SK-N-SH (cell line): ENCODE results near the gene DSE. TPM values are rescaled to one million over a fixed set of nuclear protein-coding genes. Genes with fewer than 3 reads are reported as not detected.

Experiments
- CTCF ChIA-PET: fragments of 300-600, 350-600 bp; formaldehyde crosslinking; extraction: SDS; loops from one replicate; lab custom pipeline; 2021; lab: Yijun Ruan, JAX
- POLR2A ChIA-PET: fragments of 350-600 bp; sonication (Branson Sonifier 250); formaldehyde crosslinking; extraction: SDS; loops from one replicate; lab custom pipeline; 2020; ENCODE audit warnings: antibody characterized with exemption, inconsistent platforms; lab: Yijun Ruan, JAX
- DNase-seq: peaks from one replicate; pipeline ENCODE4 v3.0.0; 2012
- H2AFZ ChIP-seq: fragments of 200-600 bp; sonication (generic); 2 replicates; pipeline ENCODE4 v1.8.1; 2016; ENCODE audit warnings: antibody characterized with exemption, mild to moderate bottlenecking, low read depth
- H3F3A ChIP-seq: fragments of 200-600 bp; sonication (generic); replicated peaks from 2 replicates; pipeline ENCODE3; 2016; ENCODE audit warnings: antibody characterized with exemption, mild to moderate bottlenecking; ENCODE audit not compliant: insufficient read depth
- H3K27ac ChIP-seq, 2 experiments: fragments of 200-500 bp in 1 of 2; fragments of 200-600 bp in 1 of 2; sonication (Bioruptor generic) in 1 of 2; sonication (generic), shearing (Covaris generic) in 1 of 2; 2 replicates each; pipeline versions ENCODE4 v1.5.1 to v1.6.1; 2014 to 2016; ENCODE audit warnings: low read depth in 2 of 2, inconsistent platforms in 1 of 2, low read length in 1 of 2, mild to moderate bottlenecking in 1 of 2, mixed read lengths in 1 of 2
- H3K27me3 ChIP-seq: fragments of 200-600 bp; sonication (generic), shearing (Covaris generic); 2 replicates; pipeline ENCODE4 v1.6.1; 2016; ENCODE audit warnings: mixed run types; ENCODE audit not compliant: insufficient read depth
- H3K36me3 ChIP-seq, 2 experiments: fragments of 200-500 bp in 1 of 2; fragments of 200-600 bp in 1 of 2; sonication (Bioruptor generic) in 1 of 2; sonication (generic) in 1 of 2; replicated peaks in 1 of 2; 2 replicates each; pipeline versions ENCODE3 to v1.5.1; 2014 to 2016; ENCODE audit warnings: low read length in 1 of 2, mild to moderate bottlenecking in 1 of 2; ENCODE audit not compliant: insufficient read depth in 2 of 2, control insufficient read depth in 1 of 2
- H3K4me1 ChIP-seq, 2 experiments: fragments of 200-500 bp in 1 of 2; fragments of 200-600 bp in 1 of 2; sonication (Bioruptor generic) in 1 of 2; sonication (generic), shearing (Covaris generic) in 1 of 2; 2 replicates each; pipeline versions ENCODE4 v1.5.1 to v1.6.1; 2014 to 2016; ENCODE audit warnings: low read depth in 1 of 2, low read length in 1 of 2, mixed run types in 1 of 2; ENCODE audit not compliant: insufficient read depth in 2 of 2, control insufficient read depth in 1 of 2
- H3K4me2 ChIP-seq: fragments of 200-600 bp; sonication (generic), shearing (Covaris generic); 2 replicates; pipeline ENCODE4 v1.6.1; 2017; ENCODE audit warnings: mixed run types
- H3K4me3 ChIP-seq, 2 experiments: fragments of 200-500 bp in 1 of 2; fragments of 200-600 bp in 1 of 2; sonication (Bioruptor generic) in 1 of 2; sonication (generic), shearing (Covaris generic) in 1 of 2; 2 replicates each; pipeline versions ENCODE4 v1.5.1 to v1.8.1; 2014 to 2016; ENCODE audit warnings: low read depth in 2 of 2, inconsistent platforms in 1 of 2, low read length in 1 of 2, mild to moderate bottlenecking in 1 of 2, mixed read lengths in 1 of 2, moderate library complexity in 1 of 2
- H3K79me2 ChIP-seq: fragments of 200-600 bp; sonication (generic); 2 replicates; pipeline ENCODE4 v1.8.1; 2017; ENCODE audit warnings: mild to moderate bottlenecking; ENCODE audit not compliant: insufficient read depth
- H3K9ac ChIP-seq: fragments of 200-600 bp; sonication (generic); 2 replicates; pipeline ENCODE4 v1.6.1; 2017; ENCODE audit warnings: mixed run types
- H3K9me2 ChIP-seq: fragments of 200-600 bp; sonication (generic); 2 replicates; pipeline ENCODE4 v1.6.1; 2017; ENCODE audit warnings: mixed run types
- H3K9me3 ChIP-seq: fragments of 200-600 bp; sonication (generic); 2 replicates; pipeline ENCODE4 v1.6.1; 2017; ENCODE audit warnings: mixed run types, mild to moderate bottlenecking, moderate library complexity
- H4K20me1 ChIP-seq: fragments of 200-600 bp; sonication (generic); 2 replicates; pipeline ENCODE4 v1.6.1; 2017; ENCODE audit warnings: mild to moderate bottlenecking, mixed run types; ENCODE audit not compliant: insufficient read depth
- CHD2 ChIP-seq: fragments of 150-350 bp; IDR thresholded peaks from 2 replicates; pipeline ENCODE4 v1.6.1; 2018; ENCODE audit warnings: low read length; ENCODE audit not compliant: partially characterized antibody
- ELF1 ChIP-seq: IDR thresholded peaks from 2 replicates; pipeline ENCODE4 v1.4.0; 2012
- EP300 ChIP-seq, 2 experiments: IDR thresholded peaks; 2 replicates each; pipeline versions ENCODE4 v1.4.0 to v1.6.1; 2012; ENCODE audit warnings: borderline replicate concordance in 1 of 2, low read depth in 1 of 2, low read length in 1 of 2
- EZH2phosphoT487 ChIP-seq: fragments of 200-600 bp; sonication (generic); IDR thresholded peaks from 2 replicates; pipeline ENCODE4 v1.6.1; 2017; ENCODE audit warnings: low read depth, mixed run types, mild to moderate bottlenecking, antibody characterized with exemption, moderate library complexity, borderline replicate concordance
- FOSL2 ChIP-seq: IDR thresholded peaks from 2 replicates; pipeline ENCODE4 v1.4.0; 2012; ENCODE audit warnings: low read depth, mild to moderate bottlenecking, moderate library complexity, borderline replicate concordance
- FOXJ3 ChIP-seq: sonication (generic); formaldehyde crosslinking; IDR thresholded peaks from 2 replicates; pipeline ENCODE4 v1.5.1; 2020; ENCODE audit warnings: mild to moderate bottlenecking, missing genetic modification reagents
- GABPA ChIP-seq: IDR thresholded peaks from 2 replicates; pipeline ENCODE4 v1.4.0; 2012; ENCODE audit warnings: low read depth, mild to moderate bottlenecking
- JUND ChIP-seq: IDR thresholded peaks from 2 replicates; pipeline ENCODE4 v1.4.0; 2012
- MEF2A ChIP-seq: IDR thresholded peaks from 2 replicates; pipeline ENCODE4 v1.4.0; 2012; ENCODE audit warnings: low read depth, borderline replicate concordance
- MXI1 ChIP-seq: IDR thresholded peaks from 2 replicates; pipeline ENCODE4 v1.6.1; 2012; ENCODE audit warnings: mild to moderate bottlenecking, low read depth, low read length, improper control_type of control experiment
- NFIC ChIP-seq: IDR thresholded peaks from 2 replicates; pipeline ENCODE4 v1.4.0; 2012; ENCODE audit warnings: borderline replicate concordance
- RXRA ChIP-seq: IDR thresholded peaks from 2 replicates; pipeline ENCODE4 v1.4.0; 2012; ENCODE audit warnings: low read depth, mild to moderate bottlenecking, borderline replicate concordance
- SMC3 ChIP-seq: IDR thresholded peaks from 2 replicates; pipeline ENCODE4 v1.6.1; 2012; ENCODE audit warnings: low read depth, low read length, improper control_type of control experiment
- TAF1 ChIP-seq: IDR thresholded peaks from 2 replicates; pipeline ENCODE4 v1.6.1; 2012; ENCODE audit warnings: low read depth, mild to moderate bottlenecking, low read length, moderate library complexity, borderline replicate concordance
- WGBS: methylation state at CpG from one replicate; pipeline ENCODE4 v1.1.6; 2017; ENCODE audit warnings: low lambda C conversion rate; 5-methylcytosine and 5-hydroxymethylcytosine counted together
- polyA plus RNA-seq, 3 experiments: library from polyadenylated mRNA; depleted of rRNA; stranded (reverse); fragments of >200 nt; gene quantifications; 2 replicates each; pipeline ENCODE4 v1.2.3, GENCODE V29; 2012
- TF ChIP-seq, protein P1 (sequence below): fragments of 150-350 bp; IDR thresholded peaks from 2 replicates; pipeline ENCODE4 v1.6.1; 2016; ENCODE audit warnings: mild to moderate bottlenecking, low read depth, low read length
- TF ChIP-seq, protein P2 (sequence below): IDR thresholded peaks from 2 replicates; pipeline ENCODE4 v1.6.1; 2012; ENCODE audit warnings: mild to moderate bottlenecking, low read depth, low read length, moderate library complexity
- TF ChIP-seq, protein P3 (sequence below): IDR thresholded peaks from 2 replicates; pipeline ENCODE4 v1.4.0; 2012; ENCODE audit warnings: low read depth, borderline replicate concordance
- TF ChIP-seq, protein P4 (sequence below): IDR thresholded peaks from 2 replicates; pipeline ENCODE4; 2012
- TF ChIP-seq, protein P5 (sequence below): fragments of 200-600 bp; sonication (generic); IDR thresholded peaks from 2 replicates; pipeline ENCODE4 v1.6.1; 2017; ENCODE audit warnings: antibody characterized with exemption, mild to moderate bottlenecking, moderate library complexity

The DSE gene
- polyA plus RNA-seq, 1 of the 3 experiments (the other 2 are of a cell fraction) = 12.7 TPM

DNA sequence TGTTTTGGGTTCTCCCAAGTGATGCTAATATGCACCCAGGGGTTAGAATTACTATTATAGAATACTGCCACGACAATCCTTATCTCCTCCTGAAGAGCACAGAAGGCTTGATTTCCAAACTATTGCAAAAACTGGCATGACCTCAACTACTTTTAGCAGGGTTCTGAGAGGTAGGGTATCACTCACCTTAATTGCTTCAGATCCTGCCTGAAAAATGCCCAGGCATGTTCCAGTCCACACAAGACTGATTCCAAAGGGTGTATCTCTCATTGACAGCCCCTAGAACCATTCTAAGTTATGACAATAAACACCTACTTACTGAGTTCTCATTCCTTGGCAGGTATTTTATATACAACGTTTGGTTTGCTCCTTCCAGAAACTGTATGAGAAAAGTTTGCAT is 5.0 kb upstream of the DSE start:
- Histone ChIP-seq H3F3A (peaks cover 11% of the 10 kb centered on the region), H3K9me3 (no peaks in the 10 kb centered on the region), H3K4me2 (no peak overlapping the region), H3K27ac (no peak overlapping the region), H4K20me1 (no peaks in the 10 kb centered on the region), H3K9me2 (no peaks in the 10 kb centered on the region), H3K79me2 (0 out of 2 replicates have a peak, but pooled peaks cover 6% of the 10 kb centered on the region), H2AFZ (no peak overlapping the region), H3K27me3 (no peaks in the 10 kb centered on the region)
- CTCF ChIA-PET = interaction anchor here (0.6 kb wide), 1 partner anchor 155 kb away, joined by 3 read pairs; no protein-coding TSS in a partner anchor
- DNase-seq = no peak
- POLR2A ChIA-PET = no interaction called here
- TF ChIP-seq MEF2A = no peak
- TF ChIP-seq NFIC = no peak
- TF ChIP-seq CHD2 = no peak
- TF ChIP-seq, protein P1, sequence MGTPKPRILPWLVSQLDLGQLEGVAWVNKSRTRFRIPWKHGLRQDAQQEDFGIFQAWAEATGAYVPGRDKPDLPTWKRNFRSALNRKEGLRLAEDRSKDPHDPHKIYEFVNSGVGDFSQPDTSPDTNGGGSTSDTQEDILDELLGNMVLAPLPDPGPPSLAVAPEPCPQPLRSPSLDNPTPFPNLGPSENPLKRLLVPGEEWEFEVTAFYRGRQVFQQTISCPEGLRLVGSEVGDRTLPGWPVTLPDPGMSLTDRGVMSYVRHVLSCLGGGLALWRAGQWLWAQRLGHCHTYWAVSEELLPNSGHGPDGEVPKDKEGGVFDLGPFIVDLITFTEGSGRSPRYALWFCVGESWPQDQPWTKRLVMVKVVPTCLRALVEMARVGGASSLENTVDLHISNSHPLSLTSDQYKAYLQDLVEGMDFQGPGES = no peak
- no peak for TF ChIP-seq FOSL2
- TF ChIP-seq, protein P2, sequence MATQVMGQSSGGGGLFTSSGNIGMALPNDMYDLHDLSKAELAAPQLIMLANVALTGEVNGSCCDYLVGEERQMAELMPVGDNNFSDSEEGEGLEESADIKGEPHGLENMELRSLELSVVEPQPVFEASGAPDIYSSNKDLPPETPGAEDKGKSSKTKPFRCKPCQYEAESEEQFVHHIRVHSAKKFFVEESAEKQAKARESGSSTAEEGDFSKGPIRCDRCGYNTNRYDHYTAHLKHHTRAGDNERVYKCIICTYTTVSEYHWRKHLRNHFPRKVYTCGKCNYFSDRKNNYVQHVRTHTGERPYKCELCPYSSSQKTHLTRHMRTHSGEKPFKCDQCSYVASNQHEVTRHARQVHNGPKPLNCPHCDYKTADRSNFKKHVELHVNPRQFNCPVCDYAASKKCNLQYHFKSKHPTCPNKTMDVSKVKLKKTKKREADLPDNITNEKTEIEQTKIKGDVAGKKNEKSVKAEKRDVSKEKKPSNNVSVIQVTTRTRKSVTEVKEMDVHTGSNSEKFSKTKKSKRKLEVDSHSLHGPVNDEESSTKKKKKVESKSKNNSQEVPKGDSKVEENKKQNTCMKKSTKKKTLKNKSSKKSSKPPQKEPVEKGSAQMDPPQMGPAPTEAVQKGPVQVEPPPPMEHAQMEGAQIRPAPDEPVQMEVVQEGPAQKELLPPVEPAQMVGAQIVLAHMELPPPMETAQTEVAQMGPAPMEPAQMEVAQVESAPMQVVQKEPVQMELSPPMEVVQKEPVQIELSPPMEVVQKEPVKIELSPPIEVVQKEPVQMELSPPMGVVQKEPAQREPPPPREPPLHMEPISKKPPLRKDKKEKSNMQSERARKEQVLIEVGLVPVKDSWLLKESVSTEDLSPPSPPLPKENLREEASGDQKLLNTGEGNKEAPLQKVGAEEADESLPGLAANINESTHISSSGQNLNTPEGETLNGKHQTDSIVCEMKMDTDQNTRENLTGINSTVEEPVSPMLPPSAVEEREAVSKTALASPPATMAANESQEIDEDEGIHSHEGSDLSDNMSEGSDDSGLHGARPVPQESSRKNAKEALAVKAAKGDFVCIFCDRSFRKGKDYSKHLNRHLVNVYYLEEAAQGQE = no peak
- TF ChIP-seq FOXJ3 (CRISPR knock-in tag) = no peak
- TF ChIP-seq MXI1 = no peak
- TF ChIP-seq EZH2phosphoT487 = no peak
- TF ChIP-seq, protein P3, sequence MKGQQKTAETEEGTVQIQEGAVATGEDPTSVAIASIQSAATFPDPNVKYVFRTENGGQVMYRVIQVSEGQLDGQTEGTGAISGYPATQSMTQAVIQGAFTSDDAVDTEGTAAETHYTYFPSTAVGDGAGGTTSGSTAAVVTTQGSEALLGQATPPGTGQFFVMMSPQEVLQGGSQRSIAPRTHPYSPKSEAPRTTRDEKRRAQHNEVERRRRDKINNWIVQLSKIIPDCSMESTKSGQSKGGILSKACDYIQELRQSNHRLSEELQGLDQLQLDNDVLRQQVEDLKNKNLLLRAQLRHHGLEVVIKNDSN = no peak
- TF ChIP-seq EP300 (IDR thresholded peaks at IDR 0.05; ENCODE audit: borderline replicate concordance in 1 of 2, low read depth in 1 of 2, low read length in 1 of 2) = no peak
- no peak for TF ChIP-seq GABPA
- no peak for TF ChIP-seq SMC3
- no peak for TF ChIP-seq JUND
- TF ChIP-seq ELF1 = no peak
- TF ChIP-seq, protein P4, sequence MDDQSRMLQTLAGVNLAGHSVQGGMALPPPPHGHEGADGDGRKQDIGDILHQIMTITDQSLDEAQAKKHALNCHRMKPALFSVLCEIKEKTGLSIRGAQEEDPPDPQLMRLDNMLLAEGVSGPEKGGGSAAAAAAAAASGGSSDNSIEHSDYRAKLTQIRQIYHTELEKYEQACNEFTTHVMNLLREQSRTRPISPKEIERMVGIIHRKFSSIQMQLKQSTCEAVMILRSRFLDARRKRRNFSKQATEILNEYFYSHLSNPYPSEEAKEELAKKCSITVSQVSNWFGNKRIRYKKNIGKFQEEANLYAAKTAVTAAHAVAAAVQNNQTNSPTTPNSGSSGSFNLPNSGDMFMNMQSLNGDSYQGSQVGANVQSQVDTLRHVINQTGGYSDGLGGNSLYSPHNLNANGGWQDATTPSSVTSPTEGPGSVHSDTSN = no peak
- no peak for TF ChIP-seq RXRA
- TF ChIP-seq TAF1 = no peak
- TF ChIP-seq, protein P5, sequence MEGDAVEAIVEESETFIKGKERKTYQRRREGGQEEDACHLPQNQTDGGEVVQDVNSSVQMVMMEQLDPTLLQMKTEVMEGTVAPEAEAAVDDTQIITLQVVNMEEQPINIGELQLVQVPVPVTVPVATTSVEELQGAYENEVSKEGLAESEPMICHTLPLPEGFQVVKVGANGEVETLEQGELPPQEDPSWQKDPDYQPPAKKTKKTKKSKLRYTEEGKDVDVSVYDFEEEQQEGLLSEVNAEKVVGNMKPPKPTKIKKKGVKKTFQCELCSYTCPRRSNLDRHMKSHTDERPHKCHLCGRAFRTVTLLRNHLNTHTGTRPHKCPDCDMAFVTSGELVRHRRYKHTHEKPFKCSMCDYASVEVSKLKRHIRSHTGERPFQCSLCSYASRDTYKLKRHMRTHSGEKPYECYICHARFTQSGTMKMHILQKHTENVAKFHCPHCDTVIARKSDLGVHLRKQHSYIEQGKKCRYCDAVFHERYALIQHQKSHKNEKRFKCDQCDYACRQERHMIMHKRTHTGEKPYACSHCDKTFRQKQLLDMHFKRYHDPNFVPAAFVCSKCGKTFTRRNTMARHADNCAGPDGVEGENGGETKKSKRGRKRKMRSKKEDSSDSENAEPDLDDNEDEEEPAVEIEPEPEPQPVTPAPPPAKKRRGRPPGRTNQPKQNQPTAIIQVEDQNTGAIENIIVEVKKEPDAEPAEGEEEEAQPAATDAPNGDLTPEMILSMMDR = no peak
- TF ChIP-seq, all 33 proteins: peak for 0
- 95% methylated on average over 2 of the region's 2 CpGs for WGBS
- no peak overlapping the region for H3K4me3 ChIP-seq
- H3K36me3 ChIP-seq = no peaks in the 10 kb centered on the region
- H3K4me1 ChIP-seq = peaks cover 0 to 16% of the 10 kb centered on the region in 2 experiments; a peak in 2 of 4 replicates
- H3K9ac ChIP-seq = no peak overlapping the region
